T-helper 1 cell treated with Interleukin-12 subunit alpha and Interleukin-12 subunit beta and Interleukin-4 antibody, amounts not matched to agents 30 μg/mL and 1 μg/mL, for 36 hours (primary cell): ENCODE data around the gene PTPRD.

Experiments used
- H3K27ac Mint-ChIP-seq: one replicate; pipeline ENCODE4 v1.8.0; 2021; ENCODE audit warnings: mild to moderate bottlenecking, mixed read lengths
- H3K27me3 Mint-ChIP-seq: one replicate; pipeline ENCODE4 v1.8.0; 2021; ENCODE audit warnings: low read depth, mixed read lengths
- H3K36me3 Mint-ChIP-seq: one replicate; pipeline ENCODE4 v1.8.0; 2021; ENCODE audit warnings: low read depth, mixed read lengths
- H3K4me1 Mint-ChIP-seq: one replicate; pipeline ENCODE4 v1.8.0; 2021; ENCODE audit warnings: low read depth, mixed read lengths
- H3K4me3 Mint-ChIP-seq: one replicate; pipeline ENCODE4 v1.8.0; 2021; ENCODE audit warnings: mild to moderate bottlenecking, moderate library complexity, mixed read lengths
- H3K9me3 Mint-ChIP-seq: one replicate; pipeline ENCODE4 v1.8.0; 2021; ENCODE audit warnings: mixed read lengths

PTPRD gene

GRCh38 chr9:10235376-10235775, 377.4 kb downstream of the PTPRD start:
- Mint-ChIP-seq H3K36me3 (no peaks in the 10 kb centered on the region), H3K4me3 (no peak overlapping the region), H3K4me1 (no peaks in the 10 kb centered on the region), H3K9me3 (no peaks in the 10 kb centered on the region), H3K27me3 (no peaks in the 10 kb centered on the region), H3K27ac (no peak overlapping the region)

DNA sequence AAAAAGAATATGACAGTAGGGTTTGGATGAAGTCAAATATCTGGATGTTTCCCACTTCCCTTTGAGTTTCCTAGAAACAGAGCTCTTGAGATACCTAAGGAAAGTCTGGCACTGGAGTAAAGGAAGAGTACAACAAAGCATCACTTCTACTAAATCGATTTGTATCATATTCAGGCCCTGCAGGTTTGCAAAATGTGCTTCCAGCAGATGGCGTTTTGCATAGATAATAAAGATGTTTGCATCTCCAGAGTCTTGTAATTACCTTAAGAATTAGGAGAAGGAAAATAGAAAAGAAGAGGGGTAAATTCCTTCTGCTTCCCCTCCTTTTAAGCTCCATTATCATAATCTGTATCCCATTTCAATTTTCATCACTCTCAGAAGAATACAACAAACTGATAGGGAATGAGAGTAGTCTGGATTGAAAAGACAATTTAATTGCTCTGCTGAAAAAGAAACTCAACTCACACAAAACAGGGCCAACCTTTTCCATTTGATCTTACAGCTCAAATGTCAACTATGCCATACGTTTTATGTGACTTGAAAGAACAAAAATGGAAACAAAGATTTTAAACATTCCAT, 380.4 kb downstream of the PTPRD start:
- Mint-ChIP-seq H3K9me3 (no peaks in the 10 kb centered on the region), H3K4me1 (no peaks in the 10 kb centered on the region), H3K4me3 (no peak overlapping the region), H3K36me3 (no peaks in the 10 kb centered on the region), H3K27ac (no peak overlapping the region), H3K27me3 (no peaks in the 10 kb centered on the region)

- no peaks in the 10 kb centered on the region for H3K4me1 Mint-ChIP-seq
- H3K4me3 Mint-ChIP-seq, result no peak overlapping the region
- H3K27me3 Mint-ChIP-seq, result no peaks in the 10 kb centered on the region
- H3K36me3 Mint-ChIP-seq, result no peaks in the 10 kb centered on the region
- no peak overlapping the region for H3K27ac Mint-ChIP-seq
- H3K9me3 Mint-ChIP-seq, result no peaks in the 10 kb centered on the region
Observed at GRCh38 chr9:10230512-10230911, 382.3 kb downstream of the PTPRD start.

GRCh38 chr9:10228082-10228481, 384.7 kb downstream of the PTPRD start:
- H3K27me3 Mint-ChIP-seq, result no peaks in the 10 kb centered on the region
- no peaks in the 10 kb centered on the region for H3K4me1 Mint-ChIP-seq
- no peak overlapping the region for H3K27ac Mint-ChIP-seq
- H3K9me3 Mint-ChIP-seq, result no peaks in the 10 kb centered on the region
- no peak overlapping the region for H3K4me3 Mint-ChIP-seq
- H3K36me3 Mint-ChIP-seq, result no peaks in the 10 kb centered on the region

DNA sequence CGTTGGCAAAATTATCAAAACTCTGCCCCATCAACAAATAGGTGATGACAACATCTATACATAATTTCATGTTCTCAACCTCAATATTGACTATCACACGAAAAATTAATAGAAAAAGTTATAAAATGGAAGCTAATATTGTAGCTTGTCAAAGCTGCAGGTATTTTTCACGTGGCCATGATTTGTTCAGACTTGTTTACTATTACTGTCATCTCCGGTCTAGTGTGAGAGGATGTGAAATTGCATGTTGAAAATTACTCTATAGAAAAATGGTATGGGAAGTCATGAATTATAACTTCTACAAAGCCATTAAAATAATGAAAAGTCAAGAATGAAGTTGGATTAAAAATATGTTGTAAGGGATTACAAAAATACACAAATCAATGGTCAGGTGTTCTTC, 385.8 kb downstream of the PTPRD start:
- no peak overlapping the region for H3K27ac Mint-ChIP-seq
- no peaks in the 10 kb centered on the region for H3K27me3 Mint-ChIP-seq
- H3K4me1 Mint-ChIP-seq, result no peaks in the 10 kb centered on the region
- H3K4me3 Mint-ChIP-seq, result no peak overlapping the region
- H3K36me3 Mint-ChIP-seq, result no peaks in the 10 kb centered on the region
- no peaks in the 10 kb centered on the region for H3K9me3 Mint-ChIP-seq

GRCh38 chr9:10212702-10213101, 400.1 kb downstream of the PTPRD start:
- peaks cover 3% of the 10 kb centered on the region for H3K4me1 Mint-ChIP-seq
- H3K4me3 Mint-ChIP-seq, result no peak overlapping the region
- no peaks in the 10 kb centered on the region for H3K36me3 Mint-ChIP-seq
- H3K27me3 Mint-ChIP-seq, result no peaks in the 10 kb centered on the region
- no peaks in the 10 kb centered on the region for H3K9me3 Mint-ChIP-seq
- no peak overlapping the region for H3K27ac Mint-ChIP-seq

DNA sequence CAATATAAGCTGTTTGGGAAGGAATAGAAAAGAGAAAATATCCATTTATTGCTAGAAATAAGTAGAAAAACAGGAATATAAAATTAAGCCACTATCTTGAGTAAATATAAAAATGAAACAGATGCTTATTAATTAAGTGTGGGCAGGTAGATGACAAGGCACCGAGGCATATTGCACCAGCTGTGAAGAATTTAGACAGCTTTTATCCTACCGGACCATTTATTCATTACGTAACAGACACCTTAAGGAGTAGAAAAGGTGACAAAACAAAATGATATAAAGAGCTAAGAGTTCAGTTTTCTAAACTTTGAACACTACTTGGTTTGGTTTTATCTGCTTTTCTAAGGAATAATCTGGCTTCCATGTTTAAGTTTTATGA, 404.1 kb downstream of the PTPRD start:
- Mint-ChIP-seq H3K4me1 (peaks cover 3% of the 10 kb centered on the region), H3K9me3 (no peaks in the 10 kb centered on the region), H3K36me3 (no peaks in the 10 kb centered on the region), H3K4me3 (no peak overlapping the region), H3K27me3 (no peaks in the 10 kb centered on the region), H3K27ac (no peak overlapping the region)

DNA sequence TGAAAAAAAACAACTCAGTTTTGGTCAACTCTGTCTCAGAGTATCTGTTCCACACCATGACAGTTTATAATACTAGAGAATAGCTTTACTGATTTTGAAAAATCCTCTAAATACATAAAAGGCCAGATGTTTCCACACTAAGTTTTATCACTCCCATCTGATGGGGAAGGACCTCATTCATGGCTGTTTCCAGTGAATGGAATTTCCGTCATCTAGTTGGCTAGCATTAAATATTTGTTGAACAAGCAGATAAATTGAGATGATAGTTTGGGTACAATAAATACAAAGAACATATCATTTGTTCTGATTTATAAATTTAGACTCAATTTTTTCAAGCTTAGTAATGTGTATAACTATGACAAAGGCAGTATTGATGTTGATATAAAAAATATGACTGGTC, 408.5 kb downstream of the PTPRD start:
- H3K36me3 Mint-ChIP-seq, result no peaks in the 10 kb centered on the region
- H3K4me1 Mint-ChIP-seq, result peaks cover 3% of the 10 kb centered on the region
- H3K4me3 Mint-ChIP-seq, result no peak overlapping the region
- no peak overlapping the region for H3K27ac Mint-ChIP-seq
- H3K27me3 Mint-ChIP-seq, result no peaks in the 10 kb centered on the region
- no peaks in the 10 kb centered on the region for H3K9me3 Mint-ChIP-seq

DNA sequence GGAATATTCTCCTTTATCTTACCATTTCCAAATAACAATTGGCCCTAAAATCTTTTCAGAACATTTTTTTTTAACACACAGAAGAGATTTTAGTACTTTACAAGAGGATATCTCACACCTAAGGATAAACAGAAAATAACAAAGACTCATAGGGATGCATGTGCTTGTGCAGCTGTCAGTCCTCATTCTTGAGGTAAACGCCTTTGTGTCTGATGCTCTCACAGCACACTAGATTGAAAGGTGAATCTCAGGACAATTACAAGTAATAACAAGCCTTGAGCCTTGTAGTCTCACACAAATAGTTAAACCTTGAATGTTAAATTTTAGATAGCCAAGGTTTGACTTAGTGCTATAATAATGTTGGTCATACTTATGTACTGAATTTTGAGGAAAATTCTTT, 439.2 kb downstream of the PTPRD start:
- H3K27me3 Mint-ChIP-seq, result no peaks in the 10 kb centered on the region
- H3K36me3 Mint-ChIP-seq, result no peaks in the 10 kb centered on the region
- no peaks in the 10 kb centered on the region for H3K4me1 Mint-ChIP-seq
- H3K9me3 Mint-ChIP-seq, result peaks cover 9% of the 10 kb centered on the region
- no peak overlapping the region for H3K4me3 Mint-ChIP-seq
- H3K27ac Mint-ChIP-seq, result no peak overlapping the region

GRCh38 chr9:10172476-10172875, 440.3 kb downstream of the PTPRD start:
- H3K4me1 Mint-ChIP-seq, result no peaks in the 10 kb centered on the region
- H3K9me3 Mint-ChIP-seq, result peaks cover 9% of the 10 kb centered on the region
- H3K36me3 Mint-ChIP-seq, result no peaks in the 10 kb centered on the region
- H3K27me3 Mint-ChIP-seq, result no peaks in the 10 kb centered on the region
- no peak overlapping the region for H3K4me3 Mint-ChIP-seq
- H3K27ac Mint-ChIP-seq, result no peak overlapping the region

DNA sequence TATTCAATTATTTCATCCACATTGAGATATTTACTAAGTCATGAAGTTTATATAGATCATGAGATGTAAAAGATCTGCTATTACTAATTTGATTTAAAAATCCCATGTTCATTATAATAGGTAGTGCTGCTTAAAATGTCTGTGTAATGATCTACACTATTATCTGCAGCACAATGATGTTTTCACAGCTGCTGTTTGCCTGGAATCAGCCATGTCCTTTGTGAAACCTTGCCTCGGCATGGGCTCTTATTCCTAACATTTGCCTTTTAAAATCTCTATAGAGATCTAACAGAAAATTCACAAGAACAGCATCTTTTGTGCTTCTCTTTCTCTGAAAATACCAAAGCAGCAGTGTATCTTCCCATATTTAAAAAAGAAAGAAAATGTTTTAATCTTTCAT, 444.6 kb downstream of the PTPRD start:
- no peaks in the 10 kb centered on the region for H3K27me3 Mint-ChIP-seq
- peaks cover 5% of the 10 kb centered on the region for H3K9me3 Mint-ChIP-seq
- H3K36me3 Mint-ChIP-seq, result no peaks in the 10 kb centered on the region
- no peak overlapping the region for H3K4me3 Mint-ChIP-seq
- H3K4me1 Mint-ChIP-seq, result no peaks in the 10 kb centered on the region
- no peak overlapping the region for H3K27ac Mint-ChIP-seq

DNA sequence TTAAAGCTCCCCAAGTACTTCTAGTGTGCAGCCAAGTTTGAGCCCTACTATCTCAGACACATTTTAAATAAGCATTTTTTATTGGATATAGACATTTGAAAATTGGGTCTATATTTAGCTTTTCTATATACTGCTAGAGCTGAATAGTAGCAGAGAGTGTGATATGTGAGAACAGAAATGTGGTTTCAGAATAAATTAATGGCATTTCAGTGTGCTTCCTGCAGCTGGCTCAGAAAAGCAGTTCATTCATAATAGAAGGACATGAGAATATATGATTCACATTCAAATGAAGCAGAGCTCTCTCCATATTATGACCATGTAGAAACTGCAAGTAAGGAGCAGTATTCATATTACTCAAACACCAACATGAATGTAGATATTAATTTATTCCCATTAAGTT, 464.0 kb downstream of the PTPRD start:
- Mint-ChIP-seq H3K27me3 (no peaks in the 10 kb centered on the region), H3K9me3 (no peaks in the 10 kb centered on the region), H3K4me1 (no peaks in the 10 kb centered on the region), H3K36me3 (no peaks in the 10 kb centered on the region), H3K4me3 (no peak overlapping the region), H3K27ac (no peak overlapping the region)

- H3K27ac Mint-ChIP-seq, result no peak overlapping the region
- H3K9me3 Mint-ChIP-seq, result no peaks in the 10 kb centered on the region
- H3K27me3 Mint-ChIP-seq, result no peaks in the 10 kb centered on the region
Observed at GRCh38 chr9:10146517-10147331, 466.1 kb downstream of the PTPRD start.

GRCh38 chr9:10144355-10144754, 468.4 kb downstream of the PTPRD start:
- H3K9me3 Mint-ChIP-seq, result peaks cover 8% of the 10 kb centered on the region
- no peak overlapping the region for H3K4me3 Mint-ChIP-seq
- H3K36me3 Mint-ChIP-seq, result no peaks in the 10 kb centered on the region
- H3K27ac Mint-ChIP-seq, result no peak overlapping the region
- H3K4me1 Mint-ChIP-seq, result no peaks in the 10 kb centered on the region
- H3K27me3 Mint-ChIP-seq, result no peaks in the 10 kb centered on the region

More at GRCh38 chr9:10146517-10147331, 466.1 kb downstream of the PTPRD start:
- H3K4me3 Mint-ChIP-seq, result no peak overlapping the region
- no peaks in the 10 kb centered on the region for H3K4me1 Mint-ChIP-seq
- no peaks in the 10 kb centered on the region for H3K36me3 Mint-ChIP-seq

- no peaks in the 10 kb centered on the region for H3K27me3 Mint-ChIP-seq
- H3K27ac Mint-ChIP-seq, result no peak overlapping the region
- no peaks in the 10 kb centered on the region for H3K36me3 Mint-ChIP-seq
- no peak overlapping the region for H3K4me3 Mint-ChIP-seq
- peaks cover 42% of the 10 kb centered on the region for H3K9me3 Mint-ChIP-seq
- H3K4me1 Mint-ChIP-seq, result no peaks in the 10 kb centered on the region
Observed at GRCh38 chr9:10135553-10135952, 477.2 kb downstream of the PTPRD start.
